ENCODE results near the gene ACOT11. TPM values are rescaled to one million over a fixed set of nuclear protein-coding genes. Genes with fewer than 3 reads are reported as not detected.

Gene ACOT11
- total and polyA plus RNA-seq, 2 donors from 2014 or later: 24.6 to 31.1 TPM

- no peak for TF ChIP-seq CTCF (IDR thresholded peaks at IDR 0.05; ENCODE audit: borderline replicate concordance, extremely low read depth, insufficient read depth)
- no peak overlapping the region for H3K9ac ChIP-seq (ENCODE audit: low read length in 3 of 3)
- DNase-seq (no peak), FAIRE-seq (no peak)
- H3K4me1 ChIP-seq (ENCODE audit: control insufficient read depth in 2 of 3, insufficient read depth in 2 of 3, low read depth in 1 of 3, low read length in 3 of 3): no peaks in the 10 kb centered on the region
- H3K4me3 ChIP-seq (ENCODE audit: low read length in 3 of 3): no peak overlapping the region
- H3K36me3 ChIP-seq (ENCODE audit: control insufficient read depth in 2 of 3, insufficient read depth in 3 of 3, low read length in 3 of 3): no peaks in the 10 kb centered on the region
- intact Hi-C loops (cut with DNase I): no loop called here
- no peak overlapping the region for H3K27ac ChIP-seq (ENCODE audit: low read depth in 2 of 2, low read length in 2 of 2)
- peaks cover 0 to 7% (median 0%) of the 10 kb centered on the region in 3 donors for H3K9me3 ChIP-seq (ENCODE audit: control insufficient read depth in 2 of 3, insufficient read depth in 1 of 3, low read length in 3 of 3)
- no peaks in the 10 kb centered on the region for H3K27me3 ChIP-seq (ENCODE audit: control insufficient read depth, insufficient read depth, low read length)
Observed at GRCh38 chr1:54640361-54640760, 92.3 kb downstream of the ACOT11 start.

- DNase-seq: no peak
- H3K27ac ChIP-seq (ENCODE audit: low read depth in 2 of 2, low read length in 2 of 2): no peak within 1 kb of the TSS
- H3K4me1 ChIP-seq (ENCODE audit: control insufficient read depth in 2 of 3, insufficient read depth in 2 of 3, low read depth in 1 of 3, low read length in 3 of 3): peaks cover 0 to under 1% (median 0%) of the 10 kb centered on the region in 3 donors
- intact Hi-C loops (cut with DNase I): no loop called here
- no peaks in the 10 kb centered on the region for H3K36me3 ChIP-seq (ENCODE audit: control insufficient read depth in 2 of 3, insufficient read depth in 3 of 3, low read length in 3 of 3)
- peaks cover 0 to 7% (median 0%) of the 10 kb centered on the region in 3 donors for H3K9me3 ChIP-seq (ENCODE audit: control insufficient read depth in 2 of 3, insufficient read depth in 1 of 3, low read length in 3 of 3)
- TF ChIP-seq CTCF (IDR thresholded peaks at IDR 0.05; ENCODE audit: borderline replicate concordance, extremely low read depth, insufficient read depth): no peak
- no peak within 1 kb of the TSS for H3K4me3 ChIP-seq (ENCODE audit: low read length in 3 of 3)
- FAIRE-seq: no peak
- H3K9ac ChIP-seq (ENCODE audit: low read length in 3 of 3): no peak within 1 kb of the TSS
- no peaks in the 10 kb centered on the region for H3K27me3 ChIP-seq (ENCODE audit: control insufficient read depth, insufficient read depth, low read length)
Observed at GRCh38 chr1:54640863-54641836, 93.1 kb downstream of the ACOT11 start, which contains the start of gene MROH7. Gene MROH7 (plus strand): TSS chr1:54641786. CDS start chr1:54652927, 11,141 bp downstream.

- H3K27ac ChIP-seq (ENCODE audit: low read depth in 2 of 2, low read length in 2 of 2): no peak overlapping the region
- H3K27me3 ChIP-seq (ENCODE audit: control insufficient read depth, insufficient read depth, low read length): no peaks in the 10 kb centered on the region
- peaks cover 0 to 8% (median 2%) of the 10 kb centered on the region in 3 donors for H3K4me1 ChIP-seq (ENCODE audit: control insufficient read depth in 2 of 3, insufficient read depth in 2 of 3, low read depth in 1 of 3, low read length in 3 of 3)
- DNase-seq (no peak), FAIRE-seq (no peak)
- peaks cover 0 to 7% (median 0%) of the 10 kb centered on the region in 3 donors for H3K9me3 ChIP-seq (ENCODE audit: control insufficient read depth in 2 of 3, insufficient read depth in 1 of 3, low read length in 3 of 3)
- no peaks in the 10 kb centered on the region for H3K36me3 ChIP-seq (ENCODE audit: control insufficient read depth in 2 of 3, insufficient read depth in 3 of 3, low read length in 3 of 3)
- intact Hi-C loops (cut with DNase I): no loop called here
- H3K4me3 ChIP-seq (ENCODE audit: low read length in 3 of 3): no peak overlapping the region
- H3K9ac ChIP-seq (ENCODE audit: low read length in 3 of 3): no peak overlapping the region
- no peak for TF ChIP-seq CTCF (IDR thresholded peaks at IDR 0.05; ENCODE audit: borderline replicate concordance, extremely low read depth, insufficient read depth)
Observed at GRCh38 chr1:54643736-54644135, 95.7 kb downstream of the ACOT11 start.
